ENCODE data around the gene EHMT1.

- TF ChIP-seq SP1 (IDR thresholded peaks at IDR 0.05; ENCODE audit: low read depth, low read length): no peak
- no peak for TF ChIP-seq TCF12 (IDR thresholded peaks at IDR 0.05; ENCODE audit: low read depth, low read length)
- no peak for TF ChIP-seq CBX8 (IDR thresholded peaks at IDR 0.05; ENCODE audit: borderline replicate concordance, low read depth, low read length)
- no peak for TF ChIP-seq GTF2F1 (IDR thresholded peaks at IDR 0.05; ENCODE audit: borderline replicate concordance, low read depth, low read length)
- TF ChIP-seq CTCF (IDR thresholded peaks at IDR 0.05; ENCODE audit: control extremely low read depth in 1 of 3, insufficient read depth in 1 of 3, low read depth in 1 of 3, low read length in 3 of 3): no peak
- no peak for TF ChIP-seq ATF3 (IDR thresholded peaks at IDR 0.05; ENCODE audit: insufficient read depth, low read depth, low read length)
- no peak for TF ChIP-seq EP300 (IDR thresholded peaks at IDR 0.05; ENCODE audit: borderline replicate concordance in 1 of 2, low read depth in 2 of 2, low read length in 2 of 2)
- TF ChIP-seq YY1 (IDR thresholded peaks at IDR 0.05; ENCODE audit: low read depth, low read length): no peak
- no peak for TF ChIP-seq POLR2AphosphoS5 (IDR thresholded peaks at IDR 0.05; ENCODE audit: low read depth, low read length)
- no peak for TF ChIP-seq CHD2 (IDR thresholded peaks at IDR 0.05; ENCODE audit: low read length)
- TF ChIP-seq MAX (IDR thresholded peaks at IDR 0.05): no peak
- TF ChIP-seq E2F6 (IDR thresholded peaks at IDR 0.05): no peak
- no peak for TF ChIP-seq HDAC6 (IDR thresholded peaks at IDR 0.05; ENCODE audit: low read depth, low read length)
- TF ChIP-seq POLR2A (IDR thresholded peaks at IDR 0.05; ENCODE audit: control extremely low read depth in 1 of 2, low read depth in 2 of 2, low read length in 2 of 2): no peak
Measured at GRCh38 chr9:137583347-137583746, 35.5 kb upstream of the EHMT1 start.

Measured in H1 (cell line).